Measurements from ENCODE around the gene THRB.

GRCh38 chr3:24541935-24542334 is 47.3 kb upstream of the THRB start:
- no peak for TF ChIP-seq EZH2 (IDR thresholded peaks at IDR 0.05; ENCODE audit: insufficient read depth, poor library complexity, severe bottlenecking)
- no peak for TF ChIP-seq EZH2phosphoT487 (IDR thresholded peaks at IDR 0.05; ENCODE audit: insufficient read depth, low read depth)

Measured in GM23248 (cell line).